GM21381 (cell line): Measurements from ENCODE around the gene CHST13.
"Not testable (repeated sequence)": the region's sequence is repeated elsewhere in the genome, so short reads cannot be mapped to it uniquely, and the experiment has no call there.

Experiments
- ATAC-seq: cut with Tn5 transposase; IDR thresholded peaks from one replicate; pipeline ENCODE4 v1.9.1; 2021; ENCODE audit warnings: mild to moderate bottlenecking, moderate library complexity; ENCODE audit not compliant: unreplicated experiment

CHST13 gene

DNA sequence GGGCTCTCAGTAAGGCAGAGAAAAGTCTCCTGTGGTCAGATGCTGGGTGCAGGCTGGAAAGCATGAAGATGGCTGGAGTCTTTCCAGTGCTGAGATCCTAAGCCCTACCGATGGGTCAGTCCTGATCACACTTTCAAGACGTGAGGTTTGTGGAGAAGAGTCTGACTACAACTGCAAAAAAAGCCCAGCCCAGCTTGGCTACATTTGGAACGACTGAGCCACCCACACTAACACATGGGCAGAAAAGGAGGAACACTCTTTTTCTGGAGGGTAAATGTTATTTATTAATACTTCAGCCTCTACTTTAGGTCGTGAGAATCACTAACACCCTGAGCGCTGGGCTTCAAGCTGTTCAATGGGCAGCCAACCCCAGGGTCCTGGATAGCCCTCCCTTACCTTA is 56.8 kb downstream of the CHST13 start:
- no peak for ATAC-seq

DNA sequence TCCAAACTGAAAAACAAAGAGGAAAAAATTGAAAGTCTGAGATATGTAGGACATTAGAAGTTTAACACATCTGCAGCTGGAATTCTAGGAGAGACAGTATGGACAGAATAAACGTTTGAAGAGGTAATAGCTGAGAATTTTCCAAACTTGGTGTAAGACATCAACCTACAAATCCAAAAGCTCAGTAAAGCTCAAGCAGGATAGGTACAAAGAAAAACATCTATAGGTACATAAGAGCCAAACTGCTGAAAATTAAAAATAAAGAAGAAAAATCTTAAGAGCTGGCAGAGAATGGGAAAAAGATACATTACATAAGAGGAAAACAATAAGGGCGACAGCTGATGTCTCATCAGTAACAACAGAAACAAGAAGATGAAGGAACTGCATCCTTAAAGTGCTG is 57.6 kb downstream of the CHST13 start:
- no peak for ATAC-seq

GRCh38 chr3:126582311-126582710 is 58.4 kb downstream of the CHST13 start:
- no peak for ATAC-seq

DNA sequence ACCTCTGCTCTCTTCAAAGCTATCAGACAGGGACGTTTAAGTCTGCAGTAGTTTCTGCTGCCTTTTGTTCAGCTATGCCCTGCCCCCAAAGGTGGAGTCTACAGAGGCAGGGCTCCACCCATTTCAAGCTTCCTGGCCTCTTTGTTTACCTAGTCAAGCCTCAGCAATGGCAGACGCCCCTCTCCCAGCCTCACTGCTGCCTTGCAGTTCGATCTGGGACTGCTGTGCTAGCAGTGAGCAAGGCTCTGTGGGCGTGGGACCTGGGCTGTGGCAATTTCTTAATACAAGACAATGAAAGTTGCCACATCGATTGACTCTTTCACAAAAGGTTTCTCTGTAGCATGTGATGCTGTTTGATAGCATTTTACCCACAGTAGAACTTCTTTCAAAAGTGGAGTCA is 67.6 kb downstream of the CHST13 start:
- ATAC-seq = not testable (repeated sequence)
